GM21381 (cell line): ENCODE measurements around the gene KLHL29.
"Not testable (repeated sequence)": the region's sequence is repeated elsewhere in the genome, so short reads cannot be mapped to it uniquely, and the experiment has no call there.

Experiments used
- ATAC-seq: cut with Tn5 transposase; IDR thresholded peaks from one replicate; pipeline ENCODE4 v1.9.1; 2021; ENCODE audit warnings: mild to moderate bottlenecking, moderate library complexity; ENCODE audit not compliant: unreplicated experiment

Gene KLHL29

DNA sequence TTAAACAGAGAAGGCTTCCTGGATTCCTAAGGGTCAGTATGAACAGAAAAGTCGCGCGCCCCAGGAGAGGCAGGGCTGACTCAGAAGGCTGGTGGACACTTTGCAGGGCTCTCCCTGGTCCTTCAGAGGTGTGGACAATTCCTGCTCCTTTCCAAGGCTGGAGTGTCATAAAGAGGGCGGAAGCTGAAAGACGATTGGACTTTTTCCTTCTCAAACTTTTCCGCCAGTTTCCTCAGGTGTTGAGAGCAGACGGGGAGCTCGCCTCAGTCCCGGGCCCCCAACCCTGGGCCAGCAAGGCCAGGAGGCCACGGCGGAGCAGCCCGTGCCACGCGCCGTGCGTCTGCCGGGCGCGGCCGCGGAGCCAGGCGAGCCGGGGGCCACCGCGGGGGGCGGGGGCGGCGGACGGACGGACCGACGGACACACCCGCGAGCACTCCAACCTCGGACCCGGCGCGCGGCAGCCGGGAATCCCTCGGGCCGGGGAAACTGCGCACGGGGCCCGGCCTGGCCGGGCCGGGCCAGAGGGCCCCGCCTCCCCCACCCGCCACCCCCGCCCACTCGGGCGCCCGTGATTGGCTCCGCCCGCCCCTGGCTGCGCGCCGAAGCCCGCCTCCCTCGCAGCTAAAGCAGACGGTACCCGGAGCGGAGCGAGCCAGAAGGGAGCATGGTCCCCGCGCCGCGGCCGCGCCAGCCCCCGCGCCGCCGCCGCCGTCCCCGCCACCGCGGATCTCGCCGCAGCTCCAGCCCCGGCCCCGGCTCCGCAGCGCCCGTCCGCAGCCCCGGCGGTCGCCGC, at the start of gene KLHL29:
Gene KLHL29, plus strand, starts transcription at position 629 of the 793 bp plus-strand sequence. CDS start 177,018 bp downstream, outside the sequence.
- peak; percentile 59 for ATAC-seq

DNA sequence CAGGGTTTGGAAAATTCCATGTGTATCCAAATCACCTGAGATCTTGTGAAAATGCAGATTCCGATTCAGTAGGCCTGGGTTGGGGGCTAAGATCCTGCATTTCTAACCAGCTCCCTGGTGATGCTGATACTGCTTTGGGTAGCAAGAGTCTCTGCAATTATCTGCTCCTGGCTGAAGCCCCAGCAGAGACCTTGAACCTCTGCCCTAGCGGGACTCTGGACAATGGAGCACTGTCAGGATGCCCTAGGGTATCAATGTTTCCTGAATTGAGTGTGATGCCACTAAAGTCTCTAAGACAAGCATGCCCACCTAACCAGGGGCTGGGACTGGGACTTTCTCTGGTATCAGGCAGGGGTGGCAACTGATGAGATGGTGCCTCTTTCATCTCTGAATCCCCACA, 49.4 kb upstream of the KLHL29 start:
- no peak for ATAC-seq

DNA sequence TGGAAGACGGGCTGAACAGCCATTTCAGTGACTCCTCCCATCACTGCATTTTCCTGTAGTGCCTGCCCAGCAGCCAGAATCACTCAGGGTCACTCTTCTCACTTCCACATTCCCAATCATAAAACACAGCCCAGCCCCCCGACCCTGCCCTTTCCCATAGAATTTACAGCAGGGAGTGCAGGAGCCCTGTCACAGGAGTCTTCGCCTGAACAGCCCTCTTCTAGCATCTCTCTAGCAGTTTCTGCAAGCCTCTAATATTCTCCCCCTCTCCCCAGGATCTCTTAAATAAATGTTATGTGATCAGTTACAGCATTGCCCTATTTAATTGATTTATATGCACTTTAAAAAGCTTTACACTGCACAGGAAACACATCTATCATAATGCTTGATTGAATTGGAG, 42.9 kb upstream of the KLHL29 start:
- ATAC-seq: no peak

GRCh38 chr2:23346029-23346428, 39.0 kb upstream of the KLHL29 start:
- ATAC-seq: no peak

GRCh38 chr2:23346781-23347180, 38.2 kb upstream of the KLHL29 start:
- no peak for ATAC-seq

- no peak for ATAC-seq
These were observed 37.4 kb upstream of the KLHL29 start for GRCh38 chr2:23347471-23348092.

DNA sequence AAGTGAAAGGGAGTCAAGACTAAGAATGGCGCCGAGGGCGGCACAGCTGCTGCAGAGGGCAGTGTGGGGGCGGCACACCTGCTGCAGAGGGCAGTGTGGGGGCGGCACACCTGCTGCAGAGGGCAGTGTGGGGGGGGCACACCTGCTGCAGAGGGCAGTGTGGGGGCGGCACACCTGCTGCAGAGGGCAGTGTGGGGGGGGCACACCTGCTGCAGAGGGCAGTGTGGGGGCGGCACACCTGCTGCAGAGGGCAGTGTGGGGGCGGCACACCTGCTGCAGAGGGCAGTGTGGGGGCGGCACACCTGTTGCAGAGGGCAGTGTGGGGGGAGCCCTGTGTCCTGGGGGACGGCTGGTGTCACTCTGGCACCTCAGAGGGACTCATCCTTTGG, 36.9 kb upstream of the KLHL29 start:
- not testable (repeated sequence) for ATAC-seq

DNA sequence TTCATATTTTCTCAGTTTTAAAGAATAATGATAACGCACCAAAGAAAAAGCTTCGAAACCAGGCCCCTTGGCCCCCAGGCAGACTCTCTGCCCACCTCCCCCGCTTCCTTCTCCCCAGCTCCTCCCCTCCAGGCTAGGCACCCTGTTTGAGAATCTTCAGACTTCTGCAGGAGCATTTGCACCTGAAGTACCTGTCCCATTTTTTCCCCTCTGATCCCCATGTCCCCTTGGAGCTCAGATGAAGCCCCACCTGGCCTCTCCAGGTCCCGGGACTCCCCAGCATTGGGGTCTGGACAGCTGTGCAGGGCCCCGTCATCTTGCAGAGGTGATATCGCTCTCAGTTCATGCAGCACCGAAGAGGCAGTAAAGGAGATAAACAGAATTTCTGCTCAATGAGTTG, 35.5 kb upstream of the KLHL29 start:
- no peak for ATAC-seq

GRCh38 chr2:23350041-23350791, 34.8 kb upstream of the KLHL29 start:
- no peak for ATAC-seq

DNA sequence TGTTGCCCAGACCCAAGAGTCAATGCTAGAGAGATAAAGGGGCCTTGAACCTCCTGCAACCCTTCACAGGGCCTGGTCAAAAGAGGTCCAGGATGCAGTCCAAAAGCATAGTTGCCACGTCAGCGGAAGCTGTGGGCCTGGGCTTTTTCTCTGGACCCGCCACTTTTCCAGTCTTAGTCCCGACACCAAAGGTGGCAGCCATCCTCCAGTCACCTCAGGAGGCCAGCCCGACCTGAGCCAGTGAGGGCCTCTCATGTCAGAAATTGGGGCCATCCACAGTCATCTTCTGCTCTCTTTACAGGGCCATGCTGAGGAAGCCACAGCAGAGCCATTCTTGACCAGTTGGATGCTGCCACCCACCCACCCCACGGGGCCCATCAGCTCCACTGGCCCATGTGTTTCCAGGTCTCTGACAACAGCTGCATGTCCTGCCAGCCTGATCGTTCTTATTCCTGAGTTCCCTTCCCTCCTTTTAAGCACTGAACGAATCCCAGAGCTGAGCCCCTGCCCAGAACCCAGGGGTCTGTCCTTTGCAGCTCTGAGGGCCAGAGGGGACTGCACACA, 34.1 kb upstream of the KLHL29 start:
- ATAC-seq: no peak

GRCh38 chr2:23351388-23352141, 33.4 kb upstream of the KLHL29 start:
- peak; percentile 96 for ATAC-seq

- no peak for ATAC-seq
These were observed 30.4 kb upstream of the KLHL29 start for GRCh38 chr2:23354554-23354953.

DNA sequence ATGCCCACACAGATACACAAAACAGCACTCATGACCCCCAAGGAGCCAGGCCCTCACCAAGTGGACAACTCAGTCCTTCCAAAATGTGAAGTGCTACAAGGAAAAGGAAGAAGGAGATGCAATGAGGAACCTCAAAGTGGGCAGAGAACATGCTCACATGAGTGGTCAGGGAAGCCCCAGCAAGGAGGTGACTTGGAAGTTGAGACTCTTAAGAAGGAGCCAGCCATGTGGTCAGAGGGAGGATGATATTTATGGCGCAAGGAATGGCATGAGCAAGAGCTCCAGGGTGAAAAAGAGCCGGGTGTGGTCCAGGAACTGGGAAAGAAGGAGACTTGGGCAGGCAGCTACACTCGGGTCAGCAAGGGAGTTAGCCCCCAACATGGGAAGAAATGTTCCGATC, 30.0 kb upstream of the KLHL29 start:
- no peak for ATAC-seq

GRCh38 chr2:23356711-23357110, 28.3 kb upstream of the KLHL29 start:
- no peak for ATAC-seq

DNA sequence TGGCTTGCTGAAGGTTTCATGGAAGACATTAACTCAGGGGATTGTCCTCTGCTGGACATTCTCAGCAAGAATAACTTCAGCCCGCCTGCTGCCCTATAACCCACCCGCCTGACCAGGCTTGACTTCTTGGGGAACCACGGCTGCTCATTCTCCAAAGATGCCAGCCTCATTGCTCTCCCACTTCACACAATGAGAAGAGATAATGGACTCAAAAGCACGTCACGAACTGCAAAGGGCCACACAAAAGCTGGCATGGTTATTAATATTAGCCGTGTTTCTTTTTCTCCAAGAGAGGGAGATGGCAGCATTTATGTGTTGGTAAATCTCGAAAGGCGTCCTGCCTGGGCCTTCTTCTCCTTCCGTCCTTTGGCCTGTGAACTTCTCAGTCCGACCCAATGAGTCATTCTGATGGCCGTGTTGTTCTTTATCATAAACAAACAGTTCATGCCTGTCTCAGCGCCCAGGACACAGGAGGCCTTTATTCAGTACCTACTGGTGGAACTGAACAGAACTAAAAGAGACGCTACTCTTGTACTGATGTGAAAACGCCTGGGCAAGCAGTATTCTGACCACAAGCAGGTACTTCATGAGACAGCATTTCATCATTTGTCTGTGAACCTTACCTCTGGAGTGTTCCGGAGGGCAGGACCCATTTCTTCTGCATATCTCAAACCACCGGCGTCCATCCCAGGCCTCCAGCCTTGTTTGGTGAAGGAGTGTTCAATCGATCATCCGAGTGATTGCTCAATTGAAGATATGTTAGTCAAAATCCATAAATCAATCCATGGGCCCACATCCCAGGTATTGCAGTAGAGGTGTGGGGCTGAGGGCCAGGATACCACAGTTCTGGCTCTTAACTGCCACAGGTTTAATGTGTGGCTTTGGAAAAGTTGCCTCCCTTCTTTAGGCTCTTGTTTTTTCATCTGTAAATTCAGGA, 25.1 kb upstream of the KLHL29 start:
- no peak for ATAC-seq

DNA sequence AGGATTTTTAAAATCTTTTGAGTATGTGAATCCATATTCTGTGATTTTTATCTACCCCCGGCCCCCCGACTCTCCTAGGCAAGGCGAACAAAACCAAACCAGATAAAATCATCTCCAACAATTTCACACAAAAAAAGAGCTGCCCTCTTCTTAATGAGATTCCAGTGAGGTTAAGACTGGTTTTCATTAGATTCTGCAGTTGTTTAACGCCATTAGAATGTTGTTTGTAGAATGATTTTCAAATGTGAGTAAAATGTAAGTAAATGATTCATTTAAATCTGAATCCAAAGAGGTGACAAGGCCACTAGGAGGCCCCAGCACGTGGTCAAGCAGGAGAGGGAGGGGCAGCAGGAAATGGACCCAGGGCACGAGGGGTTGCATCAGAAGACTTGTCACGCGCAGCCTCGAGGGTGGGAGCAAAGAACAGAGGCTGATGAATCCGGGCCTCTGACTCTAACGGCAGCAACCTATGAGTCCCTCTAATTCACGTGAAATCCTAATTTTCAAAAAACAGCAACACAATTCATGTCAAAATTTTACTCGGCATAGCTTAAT, 24.3 kb upstream of the KLHL29 start:
- ATAC-seq: no peak

- ATAC-seq: no peak
These were observed 23.8 kb upstream of the KLHL29 start for GRCh38 chr2:23361152-23361551.

- no peak for ATAC-seq
These were observed 21.7 kb upstream of the KLHL29 start for GRCh38 chr2:23363268-23363667.

DNA sequence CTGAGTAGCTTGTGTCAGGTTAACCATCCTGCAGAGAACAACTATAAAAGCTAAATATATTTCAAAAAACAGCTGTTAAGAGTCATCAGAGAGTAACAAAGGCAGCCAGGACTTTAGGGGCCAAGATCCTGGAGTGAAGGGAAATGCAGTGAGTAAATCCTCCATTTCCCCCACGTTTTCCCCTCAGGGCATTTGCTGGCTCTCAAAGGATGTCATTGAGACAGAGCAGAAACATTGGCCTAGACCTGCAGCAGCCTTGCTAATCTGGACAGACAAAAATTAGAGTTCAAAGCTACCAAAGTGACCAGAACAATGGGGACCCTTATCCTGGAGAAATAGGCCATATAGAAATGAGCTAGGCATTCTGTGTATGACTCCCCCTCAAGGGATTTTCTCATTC, 21.1 kb upstream of the KLHL29 start:
- no peak for ATAC-seq
